K562 (cell line): ENCODE data around the gene SEC11A. TPM values are rescaled to one million over a fixed set of nuclear protein-coding genes. Genes with fewer than 3 reads are reported as not detected.

Experiments used
- CXXC5 ChIP-seq: fragments of 250-450 bp; sonication (Bioruptor Pico); IDR thresholded peaks from 2 replicates; pipeline ENCODE4 v1.8.0; 2022; ENCODE audit warnings: inconsistent platforms, mild to moderate bottlenecking, moderate library complexity
- DACH1 ChIP-seq: fragments of 450-650 bp; IDR thresholded peaks from 2 replicates; pipeline ENCODE4 v1.6.1; 2018; ENCODE audit not compliant: partially characterized antibody
- DDX20 ChIP-seq: fragments of 450-650 bp; IDR thresholded peaks from 2 replicates; pipeline ENCODE4 v1.6.1; 2016; ENCODE audit warnings: missing genetic modification characterization, low read depth, mild to moderate bottlenecking, missing compliant biosample characterization, moderate library complexity
- MCM2 ChIP-seq: fragments of 450-650 bp; IDR thresholded peaks from 2 replicates; pipeline ENCODE4 v1.6.1; 2017; ENCODE audit warnings: low read depth, mild to moderate bottlenecking
- NR2C2 ChIP-seq, 2 experiments: fragments of 200-800 bp in 1 of 2; sonication (Bioruptor generic) in 1 of 2; sonication (generic) in 1 of 2; formaldehyde crosslinking in 1 of 2; IDR thresholded peaks; 2 replicates each; pipeline versions ENCODE4 v1.6.1 to v1.8.0; 2016 to 2022; ENCODE audit warnings: mild to moderate bottlenecking in 1 of 2, missing compliant biosample characterization in 1 of 2, missing genetic modification characterization in 1 of 2, missing genetic modification reagents in 1 of 2
- PHF20 ChIP-seq: fragments of 450-650 bp; IDR thresholded peaks from 2 replicates; pipeline ENCODE4 v1.6.1; 2018; ENCODE audit not compliant: partially characterized antibody
- POLR2G ChIP-seq: fragments of 200-400 bp; formaldehyde crosslinking; IDR thresholded peaks from 2 replicates; pipeline ENCODE4 v1.6.1; 2017; ENCODE audit warnings: low read depth, mild to moderate bottlenecking, antibody characterized with exemption, low read length, moderate library complexity
- PTTG1 ChIP-seq: fragments of 450-650 bp; IDR thresholded peaks from 2 replicates; pipeline ENCODE4 v1.6.1; 2016; ENCODE audit warnings: low read depth, mild to moderate bottlenecking, missing genetic modification characterization, missing compliant biosample characterization
- RBM34 ChIP-seq: fragments of 200-400 bp; formaldehyde crosslinking; IDR thresholded peaks from 2 replicates; pipeline ENCODE4 v1.6.1; 2018; ENCODE audit warnings: low read length, borderline replicate concordance; ENCODE audit not compliant: insufficient read depth
- RNF2 ChIP-seq: sonication (generic); IDR thresholded peaks from 2 replicates; pipeline ENCODE4 v1.6.1; 2016
- SIN3A ChIP-seq, 2 experiments: fragments of 150-350 bp in 1 of 2; IDR thresholded peaks; 2 replicates each; pipeline ENCODE4 v1.6.1; 2011 to 2016; ENCODE audit warnings: borderline replicate concordance in 2 of 2, low read depth in 2 of 2, low read length in 2 of 2, mild to moderate bottlenecking in 2 of 2, moderate library complexity in 2 of 2; ENCODE audit not compliant: control insufficient read depth in 1 of 2
- ZNF232 ChIP-seq: sonication (generic); formaldehyde crosslinking; IDR thresholded peaks from 2 replicates; pipeline ENCODE4 v1.8.0; 2022; ENCODE audit warnings: mild to moderate bottlenecking, missing genetic modification reagents
- polyA plus RNA-seq, 8 experiments: library from polyadenylated mRNA; depleted of rRNA in 4 of 8; stranded (reverse) in 5 of 8; unstranded in 3 of 8; fragments of >200 nt; fragmentation: Nextera tagmentation in 2 of 8; fragmentation: Illumina TruSeq in 1 of 8; extraction: Ambion mirVana in 2 of 8; extraction: Trizol in 1 of 8; gene quantifications; 2 replicates each; pipeline versions ENCODE4 v1.2.1 to v1.2.3, GENCODE V29; 2011 to 2014; ENCODE audit warnings: inconsistent platforms in 1 of 8, missing spikeins in 1 of 8
- total RNA-seq, 7 experiments: library from RNA; depleted of rRNA in 6 of 7; stranded (reverse); fragments of >200 nt in 6 of 7; fragmentation: Illumina TruSeq in 2 of 7; extraction: Trizol in 2 of 7; gene quantifications; 2 replicates each; pipeline versions ENCODE4 v1.2.1 to v1.2.3, GENCODE V29; 2011 to 2021; ENCODE audit warnings: low replicate concordance in 1 of 7
- TF ChIP-seq, protein P1 (sequence below): fragments of 250-450 bp; sonication (Bioruptor Pico); IDR thresholded peaks from 2 replicates; pipeline ENCODE4 v1.4.0; 2020; ENCODE audit warnings: mild to moderate bottlenecking, moderate library complexity, borderline replicate concordance
- TF ChIP-seq, protein P2 (sequence below), 2 experiments: IDR thresholded peaks; 2 replicates each; pipeline ENCODE4 v1.6.1; 2012; ENCODE audit warnings: improper control_type of control experiment in 2 of 2, low read depth in 2 of 2, low read length in 2 of 2, borderline replicate concordance in 1 of 2
- TF ChIP-seq, protein P3 (sequence below): sonication (generic); formaldehyde crosslinking; IDR thresholded peaks from 2 replicates; pipeline ENCODE4 v1.9.0; 2022; ENCODE audit warnings: mild to moderate bottlenecking, missing genetic modification reagents
- TF ChIP-seq, protein P4 (sequence below): fragments of 450-650 bp; IDR thresholded peaks from 2 replicates; pipeline ENCODE4 v1.6.1; 2017; ENCODE audit warnings: antibody characterized with exemption, mild to moderate bottlenecking

SEC11A gene
- total and polyA plus RNA-seq, 9 of the 15 experiments (the other 6 are each of a cell fraction or from before 2014, with no cell fraction given) = 175 to 310 (median 229) TPM

DNA sequence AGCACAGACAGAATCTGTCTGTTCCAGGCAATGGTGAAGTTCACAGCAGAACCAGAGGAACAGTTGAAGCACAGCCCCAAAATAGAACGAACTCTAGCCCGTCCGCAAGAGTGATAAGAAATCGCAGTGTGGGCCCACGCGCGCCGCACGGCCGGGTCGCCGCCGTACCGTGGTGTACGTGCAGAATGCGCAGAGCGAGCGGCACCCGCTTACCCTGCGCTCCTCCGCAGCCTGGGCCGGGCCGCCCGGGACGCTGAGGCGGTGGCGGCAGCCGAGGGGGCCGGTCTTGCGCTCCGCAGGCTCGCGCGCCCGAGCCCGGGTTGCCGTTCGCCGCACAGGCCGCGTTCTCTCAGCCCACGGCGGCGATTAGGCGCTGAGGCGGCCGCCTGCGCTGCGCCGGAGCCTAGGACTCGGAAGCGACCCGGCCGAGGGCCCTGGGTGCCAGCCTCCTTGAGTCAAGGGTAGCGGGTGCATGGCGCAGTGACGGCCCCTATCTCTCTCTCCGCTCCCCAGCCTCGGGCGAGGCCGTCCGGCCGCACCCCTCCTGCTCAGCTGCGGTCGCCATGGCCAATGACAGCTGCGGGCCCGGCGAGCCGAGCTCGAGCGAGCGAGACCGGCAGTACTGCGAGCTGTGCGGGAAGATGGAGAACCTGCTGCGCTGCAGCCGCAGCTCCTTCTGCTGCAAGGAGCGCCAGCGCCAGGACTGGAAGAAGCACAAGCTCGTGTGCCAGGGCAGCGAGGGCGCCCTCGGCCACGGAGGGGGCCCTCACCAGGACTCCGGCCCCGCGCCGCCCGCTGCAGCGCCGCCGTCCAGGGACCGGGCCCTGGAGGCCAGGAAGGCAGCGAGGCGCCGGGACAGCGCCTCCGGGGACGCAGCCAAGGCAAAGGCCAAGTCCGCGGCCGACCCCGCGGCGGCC lies 82.4 kb downstream of the SEC11A start (continued):
- TF ChIP-seq, protein P1, sequence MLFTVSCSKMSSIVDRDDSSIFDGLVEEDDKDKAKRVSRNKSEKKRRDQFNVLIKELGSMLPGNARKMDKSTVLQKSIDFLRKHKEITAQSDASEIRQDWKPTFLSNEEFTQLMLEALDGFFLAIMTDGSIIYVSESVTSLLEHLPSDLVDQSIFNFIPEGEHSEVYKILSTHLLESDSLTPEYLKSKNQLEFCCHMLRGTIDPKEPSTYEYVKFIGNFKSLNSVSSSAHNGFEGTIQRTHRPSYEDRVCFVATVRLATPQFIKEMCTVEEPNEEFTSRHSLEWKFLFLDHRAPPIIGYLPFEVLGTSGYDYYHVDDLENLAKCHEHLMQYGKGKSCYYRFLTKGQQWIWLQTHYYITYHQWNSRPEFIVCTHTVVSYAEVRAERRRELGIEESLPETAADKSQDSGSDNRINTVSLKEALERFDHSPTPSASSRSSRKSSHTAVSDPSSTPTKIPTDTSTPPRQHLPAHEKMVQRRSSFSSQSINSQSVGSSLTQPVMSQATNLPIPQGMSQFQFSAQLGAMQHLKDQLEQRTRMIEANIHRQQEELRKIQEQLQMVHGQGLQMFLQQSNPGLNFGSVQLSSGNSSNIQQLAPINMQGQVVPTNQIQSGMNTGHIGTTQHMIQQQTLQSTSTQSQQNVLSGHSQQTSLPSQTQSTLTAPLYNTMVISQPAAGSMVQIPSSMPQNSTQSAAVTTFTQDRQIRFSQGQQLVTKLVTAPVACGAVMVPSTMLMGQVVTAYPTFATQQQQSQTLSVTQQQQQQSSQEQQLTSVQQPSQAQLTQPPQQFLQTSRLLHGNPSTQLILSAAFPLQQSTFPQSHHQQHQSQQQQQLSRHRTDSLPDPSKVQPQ = no peak
- TF ChIP-seq, protein P2, sequence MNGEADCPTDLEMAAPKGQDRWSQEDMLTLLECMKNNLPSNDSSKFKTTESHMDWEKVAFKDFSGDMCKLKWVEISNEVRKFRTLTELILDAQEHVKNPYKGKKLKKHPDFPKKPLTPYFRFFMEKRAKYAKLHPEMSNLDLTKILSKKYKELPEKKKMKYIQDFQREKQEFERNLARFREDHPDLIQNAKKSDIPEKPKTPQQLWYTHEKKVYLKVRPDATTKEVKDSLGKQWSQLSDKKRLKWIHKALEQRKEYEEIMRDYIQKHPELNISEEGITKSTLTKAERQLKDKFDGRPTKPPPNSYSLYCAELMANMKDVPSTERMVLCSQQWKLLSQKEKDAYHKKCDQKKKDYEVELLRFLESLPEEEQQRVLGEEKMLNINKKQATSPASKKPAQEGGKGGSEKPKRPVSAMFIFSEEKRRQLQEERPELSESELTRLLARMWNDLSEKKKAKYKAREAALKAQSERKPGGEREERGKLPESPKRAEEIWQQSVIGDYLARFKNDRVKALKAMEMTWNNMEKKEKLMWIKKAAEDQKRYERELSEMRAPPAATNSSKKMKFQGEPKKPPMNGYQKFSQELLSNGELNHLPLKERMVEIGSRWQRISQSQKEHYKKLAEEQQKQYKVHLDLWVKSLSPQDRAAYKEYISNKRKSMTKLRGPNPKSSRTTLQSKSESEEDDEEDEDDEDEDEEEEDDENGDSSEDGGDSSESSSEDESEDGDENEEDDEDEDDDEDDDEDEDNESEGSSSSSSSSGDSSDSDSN (IDR thresholded peaks at IDR 0.05; ENCODE audit: borderline replicate concordance in 1 of 2, low read depth in 2 of 2, low read length in 2 of 2) = peak; percentile 99
- TF ChIP-seq DACH1 (peak; percentile 54), POLR2G (peak; percentile 81), PHF20 (peak; percentile 81), MCM2 (no peak), RBM34 (0 out of 2 replicates have a peak, but pooled peaks have one; percentile 64), SIN3A (IDR thresholded peaks at IDR 0.05; ENCODE audit: borderline replicate concordance in 2 of 2, control insufficient read depth in 1 of 2, low read depth in 2 of 2, low read length in 2 of 2) (peak; percentile 70 to 78; a peak in 3 of 4 replicates), ZNF232 (CRISPR knock-in tag) (no peak), PTTG1 (no peak), CXXC5 (peak; percentile 73), NR2C2 (CRISPR knock-in tag; IDR thresholded peaks at IDR 0.05) (no peak), NR2C2 (tag; IDR thresholded peaks at IDR 0.05) (peak; percentile 57), DDX20 (tag) (no peak), RNF2 (peak; percentile 66; the same call in 1 of the 2 replicates)
- TF ChIP-seq, protein P3, sequence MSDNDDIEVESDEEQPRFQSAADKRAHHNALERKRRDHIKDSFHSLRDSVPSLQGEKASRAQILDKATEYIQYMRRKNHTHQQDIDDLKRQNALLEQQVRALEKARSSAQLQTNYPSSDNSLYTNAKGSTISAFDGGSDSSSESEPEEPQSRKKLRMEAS (CRISPR knock-in tag) = peak; percentile 70
- TF ChIP-seq, protein P4, sequence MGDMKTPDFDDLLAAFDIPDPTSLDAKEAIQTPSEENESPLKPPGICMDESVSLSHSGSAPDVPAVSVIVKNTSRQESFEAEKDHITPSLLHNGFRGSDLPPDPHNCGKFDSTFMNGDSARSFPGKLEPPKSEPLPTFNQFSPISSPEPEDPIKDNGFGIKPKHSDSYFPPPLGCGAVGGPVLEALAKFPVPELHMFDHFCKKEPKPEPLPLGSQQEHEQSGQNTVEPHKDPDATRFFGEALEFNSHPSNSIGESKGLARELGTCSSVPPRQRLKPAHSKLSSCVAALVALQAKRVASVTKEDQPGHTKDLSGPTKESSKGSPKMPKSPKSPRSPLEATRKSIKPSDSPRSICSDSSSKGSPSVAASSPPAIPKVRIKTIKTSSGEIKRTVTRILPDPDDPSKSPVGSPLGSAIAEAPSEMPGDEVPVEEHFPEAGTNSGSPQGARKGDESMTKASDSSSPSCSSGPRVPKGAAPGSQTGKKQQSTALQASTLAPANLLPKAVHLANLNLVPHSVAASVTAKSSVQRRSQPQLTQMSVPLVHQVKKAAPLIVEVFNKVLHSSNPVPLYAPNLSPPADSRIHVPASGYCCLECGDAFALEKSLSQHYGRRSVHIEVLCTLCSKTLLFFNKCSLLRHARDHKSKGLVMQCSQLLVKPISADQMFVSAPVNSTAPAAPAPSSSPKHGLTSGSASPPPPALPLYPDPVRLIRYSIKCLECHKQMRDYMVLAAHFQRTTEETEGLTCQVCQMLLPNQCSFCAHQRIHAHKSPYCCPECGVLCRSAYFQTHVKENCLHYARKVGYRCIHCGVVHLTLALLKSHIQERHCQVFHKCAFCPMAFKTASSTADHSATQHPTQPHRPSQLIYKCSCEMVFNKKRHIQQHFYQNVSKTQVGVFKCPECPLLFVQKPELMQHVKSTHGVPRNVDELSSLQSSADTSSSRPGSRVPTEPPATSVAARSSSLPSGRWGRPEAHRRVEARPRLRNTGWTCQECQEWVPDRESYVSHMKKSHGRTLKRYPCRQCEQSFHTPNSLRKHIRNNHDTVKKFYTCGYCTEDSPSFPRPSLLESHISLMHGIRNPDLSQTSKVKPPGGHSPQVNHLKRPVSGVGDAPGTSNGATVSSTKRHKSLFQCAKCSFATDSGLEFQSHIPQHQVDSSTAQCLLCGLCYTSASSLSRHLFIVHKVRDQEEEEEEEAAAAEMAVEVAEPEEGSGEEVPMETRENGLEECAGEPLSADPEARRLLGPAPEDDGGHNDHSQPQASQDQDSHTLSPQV = 0 out of 2 replicates have a peak, but pooled peaks have one; percentile 50
